GM18868 (cell line): Measurements from ENCODE around the gene ACIN1.
A peak's percentile ranks its signal among the peaks of the same experiment; 100 is the strongest.

Experiments
- ATAC-seq: cut with Tn5 transposase; IDR thresholded peaks from one replicate; pipeline ENCODE4 v1.9.1; 2021; ENCODE audit warnings: mild to moderate bottlenecking, moderate library complexity; ENCODE audit not compliant: unreplicated experiment

ACIN1 gene, protein sequence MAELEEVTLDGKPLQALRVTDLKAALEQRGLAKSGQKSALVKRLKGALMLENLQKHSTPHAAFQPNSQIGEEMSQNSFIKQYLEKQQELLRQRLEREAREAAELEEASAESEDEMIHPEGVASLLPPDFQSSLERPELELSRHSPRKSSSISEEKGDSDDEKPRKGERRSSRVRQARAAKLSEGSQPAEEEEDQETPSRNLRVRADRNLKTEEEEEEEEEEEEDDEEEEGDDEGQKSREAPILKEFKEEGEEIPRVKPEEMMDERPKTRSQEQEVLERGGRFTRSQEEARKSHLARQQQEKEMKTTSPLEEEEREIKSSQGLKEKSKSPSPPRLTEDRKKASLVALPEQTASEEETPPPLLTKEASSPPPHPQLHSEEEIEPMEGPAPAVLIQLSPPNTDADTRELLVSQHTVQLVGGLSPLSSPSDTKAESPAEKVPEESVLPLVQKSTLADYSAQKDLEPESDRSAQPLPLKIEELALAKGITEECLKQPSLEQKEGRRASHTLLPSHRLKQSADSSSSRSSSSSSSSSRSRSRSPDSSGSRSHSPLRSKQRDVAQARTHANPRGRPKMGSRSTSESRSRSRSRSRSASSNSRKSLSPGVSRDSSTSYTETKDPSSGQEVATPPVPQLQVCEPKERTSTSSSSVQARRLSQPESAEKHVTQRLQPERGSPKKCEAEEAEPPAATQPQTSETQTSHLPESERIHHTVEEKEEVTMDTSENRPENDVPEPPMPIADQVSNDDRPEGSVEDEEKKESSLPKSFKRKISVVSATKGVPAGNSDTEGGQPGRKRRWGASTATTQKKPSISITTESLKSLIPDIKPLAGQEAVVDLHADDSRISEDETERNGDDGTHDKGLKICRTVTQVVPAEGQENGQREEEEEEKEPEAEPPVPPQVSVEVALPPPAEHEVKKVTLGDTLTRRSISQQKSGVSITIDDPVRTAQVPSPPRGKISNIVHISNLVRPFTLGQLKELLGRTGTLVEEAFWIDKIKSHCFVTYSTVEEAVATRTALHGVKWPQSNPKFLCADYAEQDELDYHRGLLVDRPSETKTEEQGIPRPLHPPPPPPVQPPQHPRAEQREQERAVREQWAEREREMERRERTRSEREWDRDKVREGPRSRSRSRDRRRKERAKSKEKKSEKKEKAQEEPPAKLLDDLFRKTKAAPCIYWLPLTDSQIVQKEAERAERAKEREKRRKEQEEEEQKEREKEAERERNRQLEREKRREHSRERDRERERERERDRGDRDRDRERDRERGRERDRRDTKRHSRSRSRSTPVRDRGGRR

DNA sequence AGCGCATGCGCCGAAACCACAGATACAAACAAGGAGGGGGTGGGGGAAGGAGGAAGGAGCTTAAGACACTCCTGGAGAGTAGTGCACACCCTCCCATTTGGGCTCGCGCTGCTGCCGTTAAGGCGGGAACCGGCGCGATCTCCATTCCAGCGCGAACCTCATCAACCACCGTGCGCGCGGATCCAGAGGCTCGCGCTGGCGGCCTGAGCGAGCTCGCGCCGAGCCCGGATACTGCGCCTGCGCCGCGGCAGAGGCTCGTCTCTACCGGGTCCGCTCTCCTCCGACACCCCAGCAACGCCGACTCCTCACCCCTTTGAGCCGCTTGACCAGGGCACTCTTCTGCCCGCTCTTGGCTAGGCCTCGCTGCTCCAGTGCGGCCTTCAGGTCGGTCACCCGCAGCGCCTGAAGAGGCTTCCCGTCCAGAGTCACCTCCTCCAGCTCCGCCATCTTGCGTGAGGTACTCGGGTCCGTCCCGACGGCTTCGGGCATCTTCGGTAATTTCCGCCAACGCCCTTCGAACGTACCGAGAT, at the start of gene ACIN1:
ACIN1 (minus strand) TSS at position 471 of the 530 bp plus-strand sequence; CDS start at position 447, 24 bp downstream.
- peak; percentile 24 for ATAC-seq

DNA sequence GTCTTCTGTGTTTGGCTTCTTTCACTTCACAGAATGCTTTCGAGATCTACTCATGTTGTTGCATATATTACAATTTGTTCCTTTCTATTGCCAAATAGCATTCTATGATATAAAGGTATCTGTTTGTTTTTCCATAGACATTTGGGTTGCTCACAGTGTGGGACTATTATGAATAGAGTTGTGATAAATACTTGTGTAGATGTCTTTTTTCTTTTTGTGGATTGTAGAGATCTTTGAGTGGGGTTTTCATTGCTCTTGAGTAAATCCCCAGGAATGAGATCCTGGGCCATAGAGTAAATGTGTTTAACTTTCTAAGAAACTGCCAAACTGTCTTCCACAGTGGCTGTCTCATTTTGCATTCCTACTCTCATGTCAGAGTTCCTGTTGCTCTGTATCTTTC, 49.0 kb upstream of the ACIN1 start:
- ATAC-seq = no peak

DNA sequence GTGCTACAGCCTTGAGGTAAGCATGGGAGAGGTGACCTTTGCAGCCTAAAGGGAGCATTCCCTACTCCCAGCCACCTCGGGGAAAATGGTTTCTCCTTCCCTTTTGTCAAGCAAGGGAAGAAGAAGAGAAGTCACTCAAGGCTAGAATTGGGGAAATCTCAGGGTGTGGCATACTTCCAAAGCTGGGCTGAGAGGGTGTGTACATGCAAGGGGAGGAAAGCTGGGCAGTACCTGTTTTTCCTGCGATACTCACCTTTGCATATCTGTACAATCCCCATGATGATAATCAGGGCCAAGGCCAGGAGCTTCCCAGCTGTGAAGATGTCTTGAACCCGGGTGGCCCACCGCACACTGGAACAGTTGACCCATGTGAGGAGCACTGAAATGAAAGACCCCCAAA, 47.9 kb upstream of the ACIN1 start:
- ATAC-seq = no peak

DNA sequence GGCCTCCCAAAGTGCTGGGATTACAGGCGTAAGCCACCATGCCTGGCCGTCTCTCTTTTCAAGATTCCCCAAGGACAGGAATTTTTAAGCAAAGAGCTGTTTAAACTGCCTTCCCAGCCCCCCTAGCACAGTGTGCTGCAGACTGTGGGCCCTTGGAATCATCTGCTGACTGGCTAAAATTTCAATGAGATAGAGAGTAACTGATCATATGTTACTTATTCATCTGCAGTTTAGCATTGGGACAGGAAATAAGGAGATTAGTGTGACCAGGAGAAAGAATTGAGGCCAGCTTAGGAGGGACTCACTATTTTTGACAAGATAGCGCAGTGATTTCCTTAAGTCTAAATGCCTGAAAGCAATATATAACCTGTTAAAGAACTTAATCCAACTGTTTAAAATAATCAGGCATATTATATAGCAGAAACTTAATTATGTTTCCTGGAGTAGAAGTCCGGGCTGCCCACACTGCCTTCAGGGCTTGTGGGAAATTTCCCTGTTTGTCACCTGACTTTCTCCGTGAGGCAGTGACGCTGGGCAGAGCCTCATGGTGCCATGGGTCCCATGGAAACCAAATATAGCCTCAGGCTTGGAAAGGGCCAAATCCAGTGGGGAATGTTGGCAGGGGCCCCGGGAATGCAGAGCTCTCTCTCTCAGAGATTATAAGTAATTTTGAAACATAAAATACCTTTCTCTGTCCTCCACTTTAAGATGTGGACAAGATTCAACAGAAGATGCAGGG, 46.9 kb upstream of the ACIN1 start:
- no peak for ATAC-seq

DNA sequence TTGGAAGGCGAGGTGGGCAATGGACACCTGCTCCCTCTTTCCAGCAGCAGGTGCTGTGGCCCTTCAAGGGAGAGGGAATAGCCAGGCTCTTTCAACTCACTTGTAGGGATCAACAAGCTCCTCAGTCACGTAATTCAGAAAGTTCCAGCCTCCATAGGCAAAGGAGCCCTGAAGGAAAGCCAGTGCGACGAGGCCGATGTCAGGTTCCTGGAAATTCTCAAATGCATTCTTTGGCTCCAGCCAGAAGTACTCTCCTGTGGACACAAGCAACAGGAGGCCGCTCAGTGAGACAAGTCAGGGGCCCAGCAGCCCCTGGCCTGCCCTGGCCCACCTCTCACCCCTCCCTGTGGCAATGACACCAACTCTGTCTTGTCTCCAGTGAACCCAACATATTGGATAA, 45.4 kb upstream of the ACIN1 start:
- ATAC-seq = no peak

DNA sequence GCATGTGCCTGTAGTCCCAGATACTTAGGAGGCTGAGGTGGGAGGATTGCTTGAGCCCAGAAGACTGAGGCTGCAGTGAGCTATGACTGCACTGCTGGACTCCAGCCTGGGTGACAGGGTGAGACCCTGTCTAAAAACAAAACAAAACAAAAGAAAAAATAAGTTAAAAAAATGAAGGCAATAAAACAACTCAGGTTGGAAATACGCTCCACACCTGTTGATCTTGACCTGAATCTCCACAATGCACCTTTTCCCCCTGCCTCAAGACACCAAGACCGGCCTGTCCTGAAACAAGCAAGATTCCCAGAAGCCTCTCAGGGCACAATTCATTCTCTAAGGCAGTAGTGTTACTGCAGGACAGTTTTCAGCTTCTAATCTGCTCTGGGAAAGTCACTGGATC, 44.9 kb upstream of the ACIN1 start:
- ATAC-seq = no peak

DNA sequence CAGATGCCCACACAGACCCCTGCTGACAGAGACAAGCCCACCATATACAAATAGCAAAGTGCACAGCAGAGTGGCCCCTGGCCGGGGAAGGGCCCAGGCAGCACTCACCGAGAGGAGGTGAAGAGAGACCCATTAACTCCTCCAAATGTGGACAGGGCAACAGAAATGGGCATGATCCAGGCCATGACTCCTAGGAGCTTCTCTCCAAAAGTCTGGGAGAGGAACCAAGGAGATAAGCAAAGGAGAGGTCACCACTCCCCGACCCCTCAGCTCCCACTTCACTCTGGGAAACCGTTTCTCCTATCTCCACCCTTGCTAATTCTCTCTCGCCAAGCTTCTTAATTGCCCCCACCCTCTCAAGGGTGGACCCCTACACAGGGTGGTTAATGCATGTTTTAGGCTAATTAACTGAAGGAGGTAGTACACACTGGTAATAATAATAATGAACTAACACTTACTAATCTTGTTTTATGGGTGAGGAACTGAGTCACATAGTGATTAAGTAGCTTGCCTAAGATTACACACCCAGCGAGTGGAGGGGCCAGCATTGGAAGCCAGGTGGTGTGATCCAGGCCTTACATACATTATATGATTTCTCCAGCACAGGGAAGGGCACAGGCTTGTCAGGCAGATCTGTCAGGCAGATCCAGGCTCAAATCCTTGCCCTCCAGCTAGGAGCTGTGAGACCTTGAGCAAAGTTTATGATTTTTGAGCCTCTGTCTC, 43.0 kb upstream of the ACIN1 start:
- no peak for ATAC-seq

DNA sequence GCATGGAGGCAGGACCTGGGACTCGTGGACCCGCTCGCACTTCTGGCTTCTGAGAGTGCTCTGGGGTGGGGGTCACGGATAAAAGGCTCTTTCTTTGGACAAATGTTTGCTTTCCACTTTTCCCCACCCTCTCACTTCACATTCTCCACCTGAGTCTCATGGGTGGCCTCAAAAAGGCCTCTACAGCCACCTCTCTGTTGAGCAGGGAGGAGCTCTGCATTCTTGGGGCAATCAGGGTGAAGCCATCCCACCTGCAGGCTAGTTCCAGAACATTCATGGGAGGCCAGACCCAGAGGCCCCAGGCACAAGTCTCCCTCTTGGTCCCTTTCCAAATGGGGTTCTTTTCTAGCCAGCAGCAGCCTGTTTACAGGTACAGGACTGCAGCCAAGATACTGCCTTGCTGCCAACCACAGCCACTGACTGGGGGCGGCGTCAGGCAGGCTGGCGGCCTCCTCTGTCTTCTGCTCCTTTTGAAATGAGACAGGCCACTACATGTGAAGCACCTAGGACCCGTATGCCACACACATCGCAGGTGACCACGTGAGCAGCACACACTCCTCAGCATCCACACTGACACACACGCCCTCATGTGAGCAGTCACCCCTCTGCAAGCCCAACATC, 42.4 kb upstream of the ACIN1 start:
- ATAC-seq = no peak

DNA sequence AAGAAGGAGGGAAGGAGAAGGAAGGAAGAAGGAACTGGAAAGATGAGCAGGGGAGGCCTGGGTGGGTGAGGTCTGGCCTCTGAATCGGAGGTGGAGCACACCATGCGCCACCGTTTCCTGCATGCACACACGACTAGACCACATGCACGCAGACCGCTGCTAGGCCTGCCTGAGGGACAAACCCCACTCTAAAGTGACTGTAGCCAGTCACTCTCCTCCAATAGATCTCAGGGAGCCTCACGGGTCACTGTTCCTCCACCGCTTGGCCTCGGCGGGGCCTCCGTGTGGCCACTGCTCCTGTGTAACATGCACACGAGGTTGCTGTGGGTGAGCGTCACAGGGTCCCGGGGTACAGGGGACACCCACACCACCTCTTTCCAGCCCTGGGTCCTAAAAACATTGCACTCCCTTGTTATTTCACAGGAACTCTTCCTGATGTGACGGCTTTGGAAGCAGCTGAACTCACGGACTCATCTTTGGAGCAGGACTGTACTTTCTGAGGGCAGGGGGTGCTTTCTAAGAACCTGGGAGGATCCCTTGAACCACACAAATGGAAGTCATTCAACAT, 41.7 kb upstream of the ACIN1 start:
- no peak for ATAC-seq

DNA sequence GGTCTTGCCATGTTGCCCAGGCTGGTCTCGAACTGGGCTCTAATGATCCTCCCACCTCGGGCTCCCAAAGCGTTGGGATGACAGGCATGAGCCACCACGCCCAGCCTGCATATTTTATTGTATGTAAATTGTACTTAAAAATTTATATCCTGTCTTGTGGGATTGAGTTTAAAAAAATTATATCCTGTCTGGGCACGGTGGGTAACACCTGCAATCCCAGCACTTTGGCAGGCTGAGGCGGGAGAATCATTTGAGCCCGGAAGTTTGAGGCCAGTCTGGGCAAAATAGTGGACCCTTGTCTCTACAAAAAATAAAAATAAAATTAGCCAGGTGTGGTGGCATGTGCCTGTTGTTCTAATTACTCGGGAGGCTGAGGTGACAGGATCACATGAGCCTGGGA, 38.0 kb upstream of the ACIN1 start:
- ATAC-seq = no peak

DNA sequence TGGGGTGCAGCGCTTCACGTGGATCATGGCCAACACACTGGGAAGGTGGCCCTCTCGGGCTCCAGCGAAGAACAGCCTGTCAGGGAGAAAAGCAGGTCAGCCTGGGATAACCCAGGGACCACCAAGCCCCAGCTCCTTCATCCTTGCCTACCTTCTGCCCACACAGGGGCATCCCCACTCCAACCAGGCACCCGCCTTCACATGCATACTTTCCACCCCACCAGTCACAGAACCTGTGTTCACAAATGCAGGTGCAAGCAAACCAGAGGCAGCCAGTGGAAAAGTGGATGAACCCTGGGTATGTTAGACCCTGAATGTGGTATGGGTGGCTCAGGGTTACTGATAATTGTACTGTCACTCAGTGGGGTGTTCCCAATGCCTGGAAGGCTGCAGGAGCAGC, 36.5 kb upstream of the ACIN1 start:
- no peak for ATAC-seq

DNA sequence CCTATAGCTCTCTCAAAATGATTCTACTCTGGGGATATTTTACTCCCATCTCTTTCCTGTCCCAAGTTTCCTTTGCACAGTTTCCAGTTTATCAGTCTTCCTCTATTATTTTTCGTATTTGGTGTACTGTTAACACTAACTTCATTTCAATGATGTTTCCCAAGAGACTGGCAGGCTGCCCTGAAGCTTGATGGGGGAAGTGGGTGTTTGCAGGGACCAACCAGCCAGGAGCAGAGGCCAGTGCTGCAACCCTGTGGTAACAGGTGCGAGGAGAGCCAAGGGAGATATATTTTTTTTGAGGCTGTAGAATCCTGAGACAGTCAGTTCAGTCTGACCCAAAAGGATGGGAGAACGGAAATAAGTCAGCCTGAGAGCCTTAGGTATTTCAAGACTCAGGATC, 35.9 kb upstream of the ACIN1 start:
- ATAC-seq = no peak

DNA sequence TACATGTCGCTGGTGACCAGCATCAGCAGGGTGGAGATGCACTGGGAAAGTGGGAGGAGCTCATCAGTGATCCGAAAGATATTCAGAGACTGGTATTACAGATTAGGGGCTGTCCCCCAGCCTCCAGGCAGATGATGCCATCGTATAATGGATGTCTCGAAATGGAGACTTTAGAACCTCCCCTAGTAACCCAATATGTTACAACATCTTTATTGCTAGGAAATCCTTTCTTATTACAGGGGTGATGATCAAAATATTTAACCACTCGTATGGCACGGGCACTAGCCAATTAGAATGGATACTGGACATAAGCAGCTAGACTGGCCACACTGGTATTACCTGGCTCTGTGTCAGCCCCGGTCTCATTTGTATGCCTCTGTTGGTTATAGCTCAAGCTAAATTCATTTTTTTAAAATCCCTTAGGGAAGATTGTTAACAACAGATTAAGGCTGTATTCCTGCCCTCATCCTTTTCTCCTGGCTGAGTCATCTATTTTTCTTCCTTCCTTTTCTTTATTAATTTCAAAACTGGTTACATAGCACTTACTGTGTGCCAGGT, 34.9 kb upstream of the ACIN1 start:
- ATAC-seq = no peak

DNA sequence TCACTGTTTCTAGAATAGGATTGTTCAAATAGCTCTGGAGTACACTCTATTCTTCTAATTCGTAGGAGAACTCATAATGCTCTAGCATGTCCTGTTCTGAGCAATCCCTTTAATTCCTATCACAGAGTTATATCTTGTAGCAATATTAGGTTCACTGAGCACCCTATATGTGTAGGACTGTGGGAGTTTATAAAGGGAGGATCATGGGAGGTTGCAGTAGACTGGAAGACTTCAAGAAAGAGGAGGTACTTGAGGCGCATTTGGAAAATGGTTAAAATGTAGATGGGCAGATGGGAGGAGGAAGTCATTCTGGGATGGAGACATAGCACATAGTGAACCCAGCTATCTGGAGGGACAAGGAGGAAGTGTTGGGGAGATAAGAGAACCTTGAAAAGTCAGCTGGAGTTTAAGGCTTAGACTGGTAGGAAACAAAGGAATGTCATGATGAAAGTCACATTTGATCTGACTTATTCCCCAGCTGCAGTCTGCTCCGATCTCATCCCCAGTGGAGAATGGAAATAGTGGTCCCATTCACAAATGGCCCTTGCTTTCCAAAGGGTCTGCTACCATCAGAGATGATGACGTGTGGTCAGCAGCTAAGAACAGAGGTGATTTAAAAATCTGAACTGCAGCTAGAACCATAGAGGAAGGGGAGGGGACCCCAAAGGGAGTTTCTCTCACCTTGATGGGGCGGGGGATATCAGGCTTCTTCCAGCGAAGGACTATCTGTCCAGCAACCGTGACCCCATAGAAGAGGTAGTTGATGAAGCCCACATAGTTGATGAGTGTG, 34.2 kb upstream of the ACIN1 start:
- ATAC-seq = no peak

DNA sequence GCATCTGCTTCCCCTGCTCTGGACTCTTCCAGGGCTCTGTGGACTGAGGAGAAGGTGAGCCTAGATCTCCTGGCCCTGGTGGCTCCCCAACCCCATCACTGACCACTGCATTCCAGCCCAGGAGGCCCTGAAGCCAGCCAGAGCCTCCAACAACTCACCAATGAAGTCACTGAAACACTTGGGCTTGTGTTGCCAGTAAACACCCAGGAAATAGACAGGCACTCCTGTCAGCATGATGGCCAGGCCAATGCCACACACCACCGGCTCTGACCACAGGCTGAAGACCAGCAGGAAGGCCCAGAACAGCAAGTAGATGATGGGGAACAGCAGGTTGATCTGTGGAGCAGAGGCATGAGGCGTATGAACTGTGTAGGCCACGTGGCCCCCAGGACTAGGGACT, 32.9 kb upstream of the ACIN1 start:
- no peak for ATAC-seq

DNA sequence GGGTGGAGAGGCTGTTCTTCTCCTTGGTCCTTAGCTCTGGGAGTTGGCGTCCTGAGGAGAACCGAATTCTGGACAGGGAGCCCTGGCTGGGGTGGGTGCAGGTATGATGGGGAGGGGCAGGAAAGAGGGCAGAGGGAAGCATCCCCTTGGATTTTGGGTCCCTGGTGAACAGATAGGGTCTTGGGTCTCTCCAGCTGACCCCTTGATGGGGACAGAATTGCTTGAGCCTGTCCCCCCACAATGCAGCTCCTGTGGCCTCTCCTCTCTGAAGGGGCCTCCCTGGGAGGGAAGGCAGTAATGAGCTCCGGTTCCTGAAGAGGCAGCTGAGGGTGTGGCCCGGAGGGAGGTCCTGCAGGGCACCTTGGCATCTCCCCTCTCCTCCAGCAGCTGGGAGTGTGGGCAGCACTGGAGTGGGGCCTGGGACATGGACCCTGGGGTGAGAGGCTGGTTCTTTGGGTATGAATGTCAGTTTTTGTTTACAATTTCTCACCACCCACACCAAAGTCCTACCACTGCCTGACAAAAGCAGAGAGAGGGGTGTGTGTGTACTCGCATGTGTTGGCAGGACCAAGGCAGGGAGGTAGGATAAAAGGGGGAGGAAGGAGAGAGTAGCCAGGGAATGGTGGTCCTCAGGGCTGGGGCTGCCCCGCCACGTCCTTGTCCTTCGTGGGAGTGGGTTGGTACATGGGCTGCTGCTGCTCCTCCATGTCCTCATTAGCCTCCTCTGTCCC, 31.8 kb upstream of the ACIN1 start:
- no peak for ATAC-seq

DNA sequence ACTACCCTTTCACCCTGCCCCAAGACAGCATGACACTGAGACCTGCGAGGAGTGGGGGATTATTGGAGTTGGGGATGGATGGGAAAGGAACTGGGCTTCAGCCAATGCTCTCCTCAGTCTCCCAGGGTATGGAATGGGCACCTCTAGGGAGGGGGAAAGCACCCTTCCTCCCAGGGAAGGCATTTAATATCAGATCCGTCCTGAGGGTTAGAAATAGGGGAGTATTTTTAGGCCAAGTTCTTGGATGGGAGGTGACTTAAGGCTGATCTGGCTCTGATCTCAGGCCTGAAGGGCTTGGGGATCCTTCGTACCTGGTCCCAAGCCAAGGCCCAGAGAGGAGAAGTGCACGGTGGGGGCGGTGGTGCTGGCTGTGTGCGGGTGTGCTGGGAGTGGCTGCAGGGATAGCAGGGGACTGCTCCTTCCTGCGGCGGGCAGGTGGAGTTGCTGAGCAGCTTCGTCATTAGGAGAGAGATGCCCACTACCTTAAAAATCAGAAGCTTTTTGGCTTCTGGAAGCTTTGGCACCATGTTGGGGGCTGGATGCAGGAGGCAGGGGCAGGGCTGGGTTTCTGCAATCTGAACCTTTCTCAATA, 31.1 kb upstream of the ACIN1 start:
- ATAC-seq = no peak
